Upper lobe of right lung (tissue), 1 donor: ENCODE results near the gene FEZ2. TPM values are rescaled to one million over a fixed set of nuclear protein-coding genes. Genes with fewer than 3 reads are reported as not detected.

Source experiments
- ATAC-seq: fragments of 200-7000 bp; cut with Tn5 transposase; one replicate; pipeline ENCODE4 v1.9.1; 2020; ENCODE audit warnings: mild to moderate bottlenecking, moderate library complexity
- DNase-seq: peaks from one replicate; pipeline ENCODE4 v3.0.0-alpha.2; 2020
- H3K27ac ChIP-seq: fragments of 200-600 bp; one replicate; pipeline ENCODE4 v1.8.0; 2022
- H3K27me3 ChIP-seq: fragments of 200-600 bp; one replicate; pipeline ENCODE4 v1.8.0; 2022; ENCODE audit warnings: mild to moderate bottlenecking
- H3K36me3 ChIP-seq: fragments of 200-600 bp; one replicate; pipeline ENCODE4 v1.8.0; 2022
- H3K4me1 ChIP-seq: fragments of 200-600 bp; one replicate; pipeline ENCODE4 v1.8.0; 2022
- H3K4me3 ChIP-seq: fragments of 200-600 bp; one replicate; pipeline ENCODE4 v1.8.0; 2022; ENCODE audit warnings: mild to moderate bottlenecking
- H3K9me3 ChIP-seq: fragments of 200-600 bp; one replicate; pipeline ENCODE4 v1.8.0; 2022
- CTCF ChIP-seq: fragments of 200-600 bp; IDR thresholded peaks from one replicate; pipeline ENCODE4 v1.8.0; 2022; ENCODE audit warnings: antibody characterized with exemption
- intact Hi-C: fragments of 100-400 bp; cut with DNase I; formaldehyde crosslinking; loops from one replicate; pipeline ENCODE4 v1.11.0; 2022
- total RNA-seq: library from RNA; stranded (reverse); fragmentation: NEBNext Ultra II Directional; extraction: Animal tissue kit (Norgen Biotek cat#: 25700); gene quantifications from one replicate; pipeline ENCODE4 v1.2.1, GENCODE V29; 2021
- donor health status: DM: no; HTN: yes; CAD: no; lungs with severe emphysema.

The FEZ2 gene
- total RNA-seq, 1 donor from 2014 or later: 47.1 TPM

DNA sequence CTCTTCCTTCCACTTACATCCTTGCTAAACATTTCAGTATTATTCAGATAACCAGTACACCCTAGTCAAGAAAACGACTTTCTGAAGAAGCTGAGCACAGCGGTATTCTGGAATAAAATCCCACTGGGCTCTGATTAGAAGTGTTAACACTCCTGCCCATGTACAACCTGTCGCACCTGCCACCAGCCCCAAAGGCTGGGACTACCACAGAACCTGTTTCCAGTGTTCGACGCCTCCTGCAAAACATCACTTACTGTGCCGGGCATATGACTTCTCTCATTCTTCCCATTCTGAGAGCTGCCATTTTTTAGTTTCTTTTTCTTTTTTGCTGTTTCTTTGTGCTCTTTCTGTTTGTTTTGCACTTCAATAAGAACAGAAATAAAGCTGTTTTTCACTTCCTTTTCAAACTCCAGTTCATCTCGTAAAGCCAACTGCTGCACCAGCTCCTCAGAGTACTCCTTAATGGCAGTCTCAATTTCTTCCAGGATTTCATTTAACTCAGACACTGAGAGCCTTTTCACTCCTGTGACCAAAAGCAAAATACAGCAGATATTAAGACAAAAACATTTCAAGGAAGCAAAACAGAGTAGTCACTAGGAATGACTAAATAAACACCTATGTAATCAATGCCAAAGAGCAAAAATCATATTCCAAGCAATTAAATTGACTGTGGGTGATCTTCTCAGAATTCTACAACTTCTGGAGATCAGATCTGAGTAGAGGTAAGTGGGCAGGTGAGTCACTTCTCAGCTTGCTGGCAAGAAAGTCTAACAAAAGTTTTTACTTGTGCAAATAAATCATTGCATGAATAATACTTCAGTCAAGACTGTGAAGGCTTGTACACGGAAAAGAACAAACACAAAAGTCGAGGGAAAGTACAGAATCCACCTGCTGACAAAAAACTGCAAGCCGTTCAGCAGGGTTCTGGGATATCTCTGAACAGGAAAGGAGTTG lies 19.3 kb downstream of the FEZ2 start:
- ATAC-seq (peak; percentile 86), DNase-seq (no peak)
- Histone ChIP-seq H3K4me3 (peak overlapping the region; percentile 17), H3K9me3 (no peaks in the 10 kb centered on the region), H3K36me3 (peaks cover 77% of the 10 kb centered on the region), H3K27ac (peak overlapping the region; percentile 43), H3K4me1 (peaks cover 3% of the 10 kb centered on the region), H3K27me3 (no peaks in the 10 kb centered on the region)
- no peak for TF ChIP-seq CTCF
- intact Hi-C loops: no loop called here

DNA sequence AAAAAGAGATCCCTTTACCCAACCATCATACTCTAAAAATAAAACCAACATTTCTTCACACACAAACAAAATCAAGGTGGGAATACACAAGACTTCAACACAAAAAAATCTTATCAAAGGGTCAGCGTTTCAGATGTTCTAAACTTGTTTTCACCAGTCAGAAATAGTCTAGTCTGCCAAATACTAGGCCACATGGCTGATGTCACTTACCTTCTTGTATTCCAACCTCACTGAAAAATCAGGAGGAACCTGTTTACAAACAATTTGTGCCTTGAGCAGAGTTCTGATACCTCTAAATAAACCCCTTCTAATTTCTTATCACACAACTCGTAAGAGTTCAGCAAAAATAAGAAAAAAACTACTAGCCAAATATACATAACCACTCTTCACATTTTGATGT lies 20.1 kb downstream of the FEZ2 start:
- no peaks in the 10 kb centered on the region for H3K27me3 ChIP-seq
- intact Hi-C loops: no loop called here
- no peak for TF ChIP-seq CTCF
- H3K9me3 ChIP-seq: no peaks in the 10 kb centered on the region
- H3K4me3 ChIP-seq: no peak overlapping the region
- ATAC-seq (no peak), DNase-seq (no peak)
- H3K4me1 ChIP-seq: peaks cover 3% of the 10 kb centered on the region
- H3K27ac ChIP-seq: no peak overlapping the region
- H3K36me3 ChIP-seq: peaks cover 70% of the 10 kb centered on the region

- TF ChIP-seq CTCF: no peak
- Histone ChIP-seq H3K4me1 (peaks cover 3% of the 10 kb centered on the region), H3K27ac (no peak overlapping the region), H3K27me3 (no peaks in the 10 kb centered on the region), H3K9me3 (no peaks in the 10 kb centered on the region), H3K4me3 (no peak overlapping the region), H3K36me3 (peaks cover 40% of the 10 kb centered on the region)
- ATAC-seq: no peak
- DNase-seq: no peak
- intact Hi-C loops: no loop called here
Measured at GRCh38 chr2:36574560-36574959, 23.4 kb downstream of the FEZ2 start.

GRCh38 chr2:36573165-36573564 lies 24.8 kb downstream of the FEZ2 start:
- no peak overlapping the region for H3K27ac ChIP-seq
- no peak overlapping the region for H3K4me3 ChIP-seq
- TF ChIP-seq CTCF: no peak
- H3K9me3 ChIP-seq: no peaks in the 10 kb centered on the region
- ATAC-seq (no peak), DNase-seq (no peak)
- intact Hi-C loops: no loop called here
- H3K27me3 ChIP-seq: no peaks in the 10 kb centered on the region
- H3K36me3 ChIP-seq: peaks cover 28% of the 10 kb centered on the region
- peaks cover 3% of the 10 kb centered on the region for H3K4me1 ChIP-seq

- Histone ChIP-seq H3K4me1 (peaks cover 3% of the 10 kb centered on the region), H3K4me3 (no peak overlapping the region), H3K9me3 (no peaks in the 10 kb centered on the region), H3K27me3 (no peaks in the 10 kb centered on the region), H3K36me3 (peaks cover 23% of the 10 kb centered on the region), H3K27ac (no peak overlapping the region)
- intact Hi-C loops: no loop called here
- DNase-seq: no peak
- TF ChIP-seq CTCF: no peak
- ATAC-seq: no peak
Measured at GRCh38 chr2:36572719-36573059, 25.3 kb downstream of the FEZ2 start.
